ENCODE measurements around the gene TRABD. TPM values are rescaled to one million over a fixed set of nuclear protein-coding genes. Genes with fewer than 3 reads are reported as not detected.
A peak's percentile ranks its signal among the peaks of the same experiment; 100 is the strongest.
"Not testable (repeated sequence)": the region's sequence is repeated elsewhere in the genome, so short reads cannot be mapped to it uniquely, and the experiment has no call there.

TRABD gene
- total RNA-seq, 1 donor = 21.6 TPM

DNA sequence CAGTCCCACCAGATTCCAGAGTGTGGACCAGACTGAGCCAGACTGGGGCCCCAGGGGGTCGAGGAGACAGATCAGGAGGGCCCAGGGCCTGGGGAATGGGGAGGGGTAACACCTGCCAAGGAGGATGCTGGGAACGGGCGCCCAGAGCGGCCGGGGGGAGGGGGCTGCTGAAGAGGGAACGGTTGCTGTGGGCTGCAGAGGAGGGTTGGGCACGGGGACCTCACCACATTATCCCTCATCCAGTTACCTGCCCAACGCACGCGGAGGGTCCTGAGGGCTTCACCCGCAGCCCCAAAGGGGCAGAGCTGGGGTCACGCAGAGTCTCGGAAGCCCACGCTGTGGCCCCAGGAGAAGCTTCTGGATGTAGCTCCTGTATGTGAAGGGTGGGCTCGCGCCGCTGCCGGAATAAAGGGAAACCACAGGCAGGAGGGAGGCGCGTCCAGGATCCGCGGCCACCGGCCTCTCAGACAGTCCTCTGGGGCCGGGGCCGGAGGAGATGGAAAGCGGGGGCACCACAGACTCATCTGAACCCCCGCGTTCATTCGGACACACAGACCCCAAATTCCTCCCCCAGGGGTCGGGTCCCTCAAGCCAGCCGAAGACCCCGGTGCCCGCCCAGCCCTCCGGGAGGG lies 14.2 kb downstream of the TRABD start:
- peak; percentile 8 for DNase-seq (ENCODE audit: low read depth)
- peak overlapping the region; percentile 68 for H3K4me3 ChIP-seq (ENCODE audit: low read depth, low read length)
- TF ChIP-seq, protein P1, sequence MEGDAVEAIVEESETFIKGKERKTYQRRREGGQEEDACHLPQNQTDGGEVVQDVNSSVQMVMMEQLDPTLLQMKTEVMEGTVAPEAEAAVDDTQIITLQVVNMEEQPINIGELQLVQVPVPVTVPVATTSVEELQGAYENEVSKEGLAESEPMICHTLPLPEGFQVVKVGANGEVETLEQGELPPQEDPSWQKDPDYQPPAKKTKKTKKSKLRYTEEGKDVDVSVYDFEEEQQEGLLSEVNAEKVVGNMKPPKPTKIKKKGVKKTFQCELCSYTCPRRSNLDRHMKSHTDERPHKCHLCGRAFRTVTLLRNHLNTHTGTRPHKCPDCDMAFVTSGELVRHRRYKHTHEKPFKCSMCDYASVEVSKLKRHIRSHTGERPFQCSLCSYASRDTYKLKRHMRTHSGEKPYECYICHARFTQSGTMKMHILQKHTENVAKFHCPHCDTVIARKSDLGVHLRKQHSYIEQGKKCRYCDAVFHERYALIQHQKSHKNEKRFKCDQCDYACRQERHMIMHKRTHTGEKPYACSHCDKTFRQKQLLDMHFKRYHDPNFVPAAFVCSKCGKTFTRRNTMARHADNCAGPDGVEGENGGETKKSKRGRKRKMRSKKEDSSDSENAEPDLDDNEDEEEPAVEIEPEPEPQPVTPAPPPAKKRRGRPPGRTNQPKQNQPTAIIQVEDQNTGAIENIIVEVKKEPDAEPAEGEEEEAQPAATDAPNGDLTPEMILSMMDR (IDR thresholded peaks at IDR 0.05; ENCODE audit: insufficient read depth, low read depth, low read length) = no peak

DNA sequence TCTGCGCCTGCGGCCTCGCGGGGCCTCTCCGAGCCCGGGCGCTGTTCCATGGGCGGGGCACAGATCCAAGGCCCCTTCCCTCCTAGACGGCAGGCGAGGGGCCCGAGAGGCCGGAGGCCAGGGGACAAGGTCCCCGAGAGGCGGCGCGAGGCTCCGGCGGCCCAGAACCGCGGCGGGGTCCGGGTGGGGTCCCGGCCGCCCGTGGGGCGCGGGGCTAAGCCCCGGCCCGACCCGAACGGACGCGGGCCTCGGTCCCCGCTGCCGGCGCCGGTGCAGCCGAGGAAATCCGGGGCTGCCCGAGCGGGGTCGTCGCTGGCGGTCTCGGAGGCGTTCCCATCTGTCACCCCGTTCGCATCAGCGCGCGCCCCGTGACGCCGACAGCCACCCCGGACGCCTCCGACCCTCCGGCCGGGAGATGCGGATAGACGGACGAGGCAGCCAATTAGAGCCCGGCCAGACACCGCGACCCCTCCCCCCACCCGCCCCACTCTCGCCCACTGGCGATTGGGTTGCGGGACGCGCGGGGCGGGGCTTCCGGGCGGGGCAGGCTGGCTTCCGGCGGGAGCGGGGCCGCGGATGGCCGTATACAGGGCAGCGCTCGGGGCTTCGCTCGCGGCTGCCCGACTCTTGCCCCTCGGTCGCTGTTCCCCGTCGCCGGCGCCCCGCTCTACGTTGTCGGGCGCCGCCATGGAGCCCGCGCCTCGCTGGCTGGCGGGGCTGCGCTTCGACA lies 14.9 kb downstream of the TRABD start, which contains the start of gene SELENOO:
TSS of gene SELENOO (plus strand) at position 551 of the 730 bp plus-strand sequence. CDS start at position 577, 26 bp downstream.
- DNase-seq (ENCODE audit: low read depth) = peak; percentile 87
- H3K4me3 ChIP-seq (ENCODE audit: low read depth, low read length) = peak within 1 kb of the TSS; percentile 74
- TF ChIP-seq, protein P1 (IDR thresholded peaks at IDR 0.05; ENCODE audit: insufficient read depth, low read depth, low read length) = no peak

DNA sequence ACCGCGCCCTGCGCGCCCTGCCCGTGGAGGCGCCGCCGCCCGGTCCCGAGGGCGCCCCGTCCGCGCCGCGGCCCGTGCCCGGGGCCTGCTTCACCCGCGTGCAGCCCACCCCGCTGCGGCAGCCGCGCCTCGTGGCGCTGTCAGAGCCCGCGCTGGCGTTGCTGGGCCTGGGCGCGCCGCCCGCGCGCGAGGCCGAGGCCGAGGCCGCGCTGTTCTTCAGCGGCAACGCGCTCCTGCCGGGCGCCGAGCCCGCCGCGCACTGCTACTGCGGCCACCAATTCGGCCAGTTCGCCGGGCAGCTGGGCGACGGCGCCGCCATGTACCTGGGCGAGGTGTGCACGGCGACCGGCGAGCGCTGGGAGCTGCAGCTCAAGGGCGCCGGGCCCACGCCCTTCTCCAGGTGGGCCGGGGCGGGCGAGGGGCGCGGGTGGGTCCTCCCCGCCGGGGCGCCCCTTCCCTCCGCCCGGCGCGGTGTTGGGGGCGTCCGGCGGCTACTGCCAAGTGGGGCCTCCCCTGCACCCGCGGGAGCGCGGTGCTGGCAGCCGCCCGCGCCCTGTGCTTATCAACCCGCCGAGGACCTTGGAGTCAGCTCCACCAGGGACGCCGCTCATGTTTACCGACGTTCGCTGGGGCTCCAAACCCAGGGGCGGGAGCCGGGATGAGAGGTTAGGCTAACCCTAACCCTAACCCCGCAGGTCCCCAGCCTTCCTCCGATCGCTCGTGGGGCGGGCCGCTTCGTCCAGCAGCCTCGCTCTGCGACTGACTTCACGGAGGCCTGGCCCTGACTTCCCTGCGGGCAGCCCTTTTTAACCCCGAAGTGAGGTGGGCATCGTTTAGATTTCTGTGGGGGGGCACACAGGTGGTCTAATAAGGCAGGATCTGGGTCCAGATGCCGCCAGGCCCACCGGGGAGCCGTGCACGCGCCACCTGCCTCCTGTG lies 15.7 kb downstream of the TRABD start:
- peak overlapping the region; percentile 74 for H3K4me3 ChIP-seq (ENCODE audit: low read depth, low read length)
- TF ChIP-seq, protein P1 (IDR thresholded peaks at IDR 0.05; ENCODE audit: insufficient read depth, low read depth, low read length) = no peak
- DNase-seq (ENCODE audit: low read depth) = peak; percentile 16

DNA sequence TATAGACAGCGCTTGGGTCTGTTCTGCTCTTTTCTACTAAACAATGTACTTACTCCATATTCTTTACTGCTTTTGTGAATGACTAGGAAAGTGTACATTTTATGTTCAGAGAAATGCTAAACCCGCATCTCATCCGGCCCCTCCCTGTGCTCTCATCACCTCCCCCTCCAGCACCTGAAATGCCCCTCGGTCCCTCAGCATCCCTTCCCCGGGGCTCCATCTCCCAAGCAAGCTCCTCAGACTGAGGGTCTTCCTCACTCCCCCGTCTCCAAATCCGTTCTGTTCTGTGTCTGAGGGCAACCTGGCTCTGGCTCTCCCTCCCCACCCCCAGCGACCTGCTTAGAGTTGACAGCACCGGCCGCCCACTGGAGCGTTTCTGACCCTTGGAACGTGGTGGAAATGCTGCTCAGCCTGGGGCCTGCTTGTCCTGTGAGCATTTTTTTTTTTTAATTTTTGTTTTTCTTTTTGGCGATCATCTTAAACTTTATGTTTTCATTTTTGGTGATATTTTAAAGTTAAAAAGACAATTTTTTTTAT lies 16.5 kb downstream of the TRABD start:
- TF ChIP-seq, protein P1 (IDR thresholded peaks at IDR 0.05; ENCODE audit: insufficient read depth, low read depth, low read length) = no peak

DNA sequence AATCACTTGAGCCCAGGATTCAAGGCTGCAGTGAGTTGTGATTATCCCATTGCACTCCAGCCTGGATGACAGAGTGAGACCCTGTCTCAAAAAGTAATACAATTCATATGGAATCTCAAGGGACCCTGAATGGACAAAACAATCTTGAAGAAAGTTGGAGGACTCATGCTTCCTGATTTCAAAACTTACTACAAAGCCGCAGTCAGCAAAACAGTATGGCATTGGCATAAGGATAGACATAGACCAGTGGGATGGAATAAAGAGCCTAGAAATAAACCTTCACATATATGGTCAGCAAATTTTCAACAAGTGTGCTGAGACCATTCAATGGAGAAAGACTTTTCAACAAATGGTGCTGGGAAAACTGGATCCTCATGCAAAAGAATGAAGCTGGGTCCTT lies 17.6 kb downstream of the TRABD start:
- TF ChIP-seq, protein P1 (IDR thresholded peaks at IDR 0.05; ENCODE audit: insufficient read depth, low read depth, low read length) = no peak
- DNase-seq (ENCODE audit: low read depth) = no peak
- no peak overlapping the region for H3K4me3 ChIP-seq (ENCODE audit: low read depth, low read length)

More for the DNA sequence above, 16.5 kb downstream of the TRABD start:
- no peak for DNase-seq (ENCODE audit: low read depth)
- H3K4me3 ChIP-seq (ENCODE audit: low read depth, low read length) = peak overlapping the region; percentile 74

DNA sequence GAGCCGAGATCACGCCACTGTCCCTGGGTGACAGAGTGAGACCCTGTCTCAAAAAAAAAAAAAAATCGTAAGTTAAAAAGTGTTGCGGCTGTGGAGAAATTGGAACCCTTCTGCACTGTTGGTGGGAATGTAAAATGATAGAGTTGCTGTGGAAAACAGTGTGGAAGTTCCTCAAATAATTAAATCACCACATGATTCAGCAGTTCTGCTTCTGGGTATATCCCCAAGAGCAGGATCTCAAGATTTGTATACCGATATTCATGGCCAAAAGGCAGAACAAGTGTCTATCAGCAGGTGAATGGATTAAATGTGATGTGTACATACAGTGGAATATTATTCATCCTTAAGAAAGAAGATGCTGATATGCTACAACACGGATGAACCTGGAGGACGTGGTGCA lies 18.9 kb downstream of the TRABD start:
- no peak overlapping the region for H3K4me3 ChIP-seq (ENCODE audit: low read depth, low read length)
- no peak for DNase-seq (ENCODE audit: low read depth)
- TF ChIP-seq, protein P1 (IDR thresholded peaks at IDR 0.05; ENCODE audit: insufficient read depth, low read depth, low read length) = no peak

DNA sequence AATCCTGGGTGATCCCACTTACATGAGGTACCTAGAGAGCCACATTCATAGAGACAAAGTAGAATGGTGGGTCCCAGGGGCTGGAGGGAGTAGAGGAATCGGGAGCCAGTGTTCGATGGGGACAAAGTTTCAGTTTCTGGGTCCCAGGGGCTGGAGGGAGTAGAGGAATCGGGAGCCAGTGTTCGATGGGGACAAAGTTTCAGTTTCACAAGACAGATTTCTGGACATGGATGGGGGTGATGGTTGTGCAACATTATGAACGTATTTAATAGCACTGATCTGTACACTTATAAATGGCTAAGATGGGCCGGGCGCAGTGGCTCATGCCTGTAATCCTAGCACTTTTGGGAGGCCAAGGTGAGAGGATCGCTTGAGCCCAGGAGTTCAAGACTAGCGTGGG lies 19.3 kb downstream of the TRABD start:
- not testable (repeated sequence) for H3K4me3 ChIP-seq (ENCODE audit: low read depth, low read length); DNase-seq (ENCODE audit: low read depth)
